NCI-H1930 (cell line): Measurements from ENCODE around the gene STX17.
"Not testable (repeated sequence)": the region's sequence is repeated elsewhere in the genome, so short reads cannot be mapped to it uniquely, and the experiment has no call there.

Experiments used
- DNase-seq, 2 experiments: peaks; one replicate each; lab custom pipeline; 2025; lab: John Stamatoyannopoulos, UW

Gene STX17

GRCh38 chr9:99906403-99907207 is at the start of gene STX17:
STX17 (plus strand) TSS chr9:99906654; CDS start chr9:99915240, 8,586 bp downstream.
- DNase-seq = peak; percentile 65 to 76

GRCh38 chr9:99857576-99857975 is 48.9 kb upstream of the STX17 start:
- not testable (repeated sequence) for DNase-seq

- no peak for DNase-seq
These were observed 48.4 kb upstream of the STX17 start for GRCh38 chr9:99858087-99858486.

GRCh38 chr9:99859243-99859980 is 47.0 kb upstream of the STX17 start:
- no peak for DNase-seq

- DNase-seq = peak; percentile 38 to 42
These were observed 46.2 kb upstream of the STX17 start for GRCh38 chr9:99860266-99860665.

- DNase-seq = no peak
These were observed 42.5 kb upstream of the STX17 start for GRCh38 chr9:99863955-99864354.

- no peak for DNase-seq
These were observed 40.1 kb upstream of the STX17 start for GRCh38 chr9:99866398-99866797.

GRCh38 chr9:99867536-99867935 is 38.9 kb upstream of the STX17 start:
- no peak for DNase-seq

- no peak for DNase-seq
These were observed 38.5 kb upstream of the STX17 start for GRCh38 chr9:99867968-99868367.

- DNase-seq = no peak
These were observed 37.6 kb upstream of the STX17 start for GRCh38 chr9:99868845-99869244.

- DNase-seq = no peak
These were observed 36.3 kb upstream of the STX17 start for GRCh38 chr9:99870126-99870525.

- DNase-seq = no peak
These were observed 32.9 kb upstream of the STX17 start for GRCh38 chr9:99873531-99873930.

- DNase-seq = no peak
These were observed 32.4 kb upstream of the STX17 start for GRCh38 chr9:99873943-99874584.

- DNase-seq = no peak
These were observed 30.3 kb upstream of the STX17 start for GRCh38 chr9:99876190-99876589.

- no peak for DNase-seq
These were observed 27.8 kb upstream of the STX17 start for GRCh38 chr9:99878651-99879050.

- DNase-seq = no peak
These were observed 24.7 kb upstream of the STX17 start for GRCh38 chr9:99881769-99882168.

- no peak for DNase-seq
These were observed 20.7 kb upstream of the STX17 start for GRCh38 chr9:99885747-99886146.

- DNase-seq = no peak
These were observed 17.3 kb upstream of the STX17 start for GRCh38 chr9:99889120-99889519.

GRCh38 chr9:99894826-99895225 is 11.6 kb upstream of the STX17 start:
- DNase-seq = no peak

- DNase-seq = no peak
These were observed 10.9 kb upstream of the STX17 start for GRCh38 chr9:99895510-99895909.

GRCh38 chr9:99896119-99896518 is 10.3 kb upstream of the STX17 start:
- no peak for DNase-seq

- no peak for DNase-seq
These were observed 3.1 kb upstream of the STX17 start for GRCh38 chr9:99903393-99903792.
